ENCODE results near the gene RNASE8. TPM values are rescaled to one million over a fixed set of nuclear protein-coding genes. Genes with fewer than 3 reads are reported as not detected.

Gene RNASE8
- total RNA-seq, 2 experiments from 2014 or later = not detected

DNA sequence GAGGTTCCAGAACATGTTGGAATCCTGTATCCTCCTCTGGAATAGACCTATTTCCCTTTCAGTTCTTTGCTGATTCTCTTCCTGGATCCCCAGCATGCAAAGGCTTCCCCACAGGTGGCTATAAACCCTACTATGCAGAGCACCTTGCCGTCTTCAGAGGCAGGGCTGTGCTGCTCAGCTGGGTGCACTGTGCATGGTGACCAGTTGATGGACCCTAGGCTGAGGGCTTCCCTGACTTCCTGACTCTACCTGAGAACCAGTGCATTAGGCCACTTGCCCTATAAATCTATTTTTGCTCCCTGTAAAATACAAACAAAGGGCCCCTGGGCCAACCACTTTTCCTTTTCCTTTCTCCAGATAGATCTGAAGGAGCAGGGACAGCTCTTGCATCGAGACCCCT lies 26.8 kb downstream of the RNASE8 start:
- Histone ChIP-seq H3K4me2 (ENCODE audit: low read length) (no peak overlapping the region), H2AFZ (ENCODE audit: low read length) (no peak overlapping the region), H3K4me3 (ENCODE audit: low read depth, low read length, poor library complexity, severe bottlenecking) (no peak overlapping the region), H3K9me2 (ENCODE audit: insufficient read depth, low read length) (no peaks in the 10 kb centered on the region), H3K9me3 (ENCODE audit: low read length) (no peaks in the 10 kb centered on the region), H3K4me1 (ENCODE audit: insufficient read depth, low read length, poor library complexity, severe bottlenecking) (peaks cover 11% of the 10 kb centered on the region), H3K79me2 (ENCODE audit: insufficient read depth, low read depth, low read length) (no peaks in the 10 kb centered on the region), H3K27ac (ENCODE audit: low read depth, low read length, poor library complexity, severe bottlenecking) (no peak overlapping the region), H4K20me1 (ENCODE audit: insufficient read depth, low read length) (no peaks in the 10 kb centered on the region), H3K36me3 (ENCODE audit: insufficient read depth, low read length) (no peaks in the 10 kb centered on the region)
- CTCF ChIA-PET (ENCODE audit: unreplicated experiment) = no interaction called here
- intact Hi-C loops (cut with micrococcal nuclease; ENCODE audit: unreplicated experiment) = no loop called here
- TF ChIP-seq, protein P1, sequence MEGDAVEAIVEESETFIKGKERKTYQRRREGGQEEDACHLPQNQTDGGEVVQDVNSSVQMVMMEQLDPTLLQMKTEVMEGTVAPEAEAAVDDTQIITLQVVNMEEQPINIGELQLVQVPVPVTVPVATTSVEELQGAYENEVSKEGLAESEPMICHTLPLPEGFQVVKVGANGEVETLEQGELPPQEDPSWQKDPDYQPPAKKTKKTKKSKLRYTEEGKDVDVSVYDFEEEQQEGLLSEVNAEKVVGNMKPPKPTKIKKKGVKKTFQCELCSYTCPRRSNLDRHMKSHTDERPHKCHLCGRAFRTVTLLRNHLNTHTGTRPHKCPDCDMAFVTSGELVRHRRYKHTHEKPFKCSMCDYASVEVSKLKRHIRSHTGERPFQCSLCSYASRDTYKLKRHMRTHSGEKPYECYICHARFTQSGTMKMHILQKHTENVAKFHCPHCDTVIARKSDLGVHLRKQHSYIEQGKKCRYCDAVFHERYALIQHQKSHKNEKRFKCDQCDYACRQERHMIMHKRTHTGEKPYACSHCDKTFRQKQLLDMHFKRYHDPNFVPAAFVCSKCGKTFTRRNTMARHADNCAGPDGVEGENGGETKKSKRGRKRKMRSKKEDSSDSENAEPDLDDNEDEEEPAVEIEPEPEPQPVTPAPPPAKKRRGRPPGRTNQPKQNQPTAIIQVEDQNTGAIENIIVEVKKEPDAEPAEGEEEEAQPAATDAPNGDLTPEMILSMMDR (conservative IDR thresholded peaks at IDR 0.05; ENCODE audit: low read length) = no peak
- no peak for TF ChIP-seq EZH2phosphoT487 (IDR thresholded peaks at IDR 0.05; ENCODE audit: borderline replicate concordance, low read depth, low read length)
- no peak for DNase-seq (ENCODE audit: low spot score)
- POLR2A ChIA-PET = interaction anchor here (1.0 kb wide), 1 partner anchor 14 kb away, joined by 3 read pairs; the partner anchor contains the start of gene ARHGEF40
- no TSS peak for BruUV-seq (replicated peaks)

DNA sequence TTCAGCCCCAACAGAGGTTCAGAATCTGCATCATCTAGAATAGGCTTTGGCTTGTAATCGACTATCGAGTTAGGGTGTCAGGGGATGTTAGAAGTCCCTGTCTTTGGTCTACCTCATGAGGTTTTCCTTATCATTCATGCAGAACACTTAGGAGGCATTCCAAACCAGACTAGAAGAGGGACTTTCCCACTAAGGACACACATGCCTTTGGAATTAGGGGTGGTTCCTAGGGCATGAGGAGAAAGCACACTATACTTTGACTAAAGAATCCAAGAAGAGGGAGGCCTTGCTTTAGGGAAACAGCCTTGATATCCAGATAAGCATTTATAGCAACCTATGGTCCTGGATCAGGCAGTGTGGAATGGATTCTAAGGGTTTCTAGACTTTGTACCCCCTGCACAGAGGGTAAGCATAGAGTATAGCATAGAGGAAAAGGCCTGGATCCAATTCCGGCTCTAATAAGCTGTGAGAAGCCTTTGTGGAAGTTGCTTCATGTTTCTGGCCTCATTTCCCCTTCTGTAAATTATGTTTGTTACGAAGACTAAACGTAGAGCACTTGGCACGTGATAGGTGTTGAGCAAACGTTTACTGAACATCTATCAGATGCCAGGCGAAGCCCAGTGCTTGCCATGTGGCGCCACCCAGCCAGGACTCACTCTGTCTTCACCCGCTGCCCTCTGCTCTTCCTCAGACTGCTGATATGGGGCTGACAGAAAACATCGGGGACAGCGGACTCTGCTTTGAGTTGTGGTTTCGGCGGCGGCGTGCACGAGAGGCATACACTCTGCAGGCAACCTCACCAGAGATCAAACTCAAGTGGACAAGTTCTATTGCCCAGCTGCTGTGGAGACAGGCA lies 27.6 kb downstream of the RNASE8 start:
- CTCF ChIA-PET (ENCODE audit: unreplicated experiment) = no interaction called here
- BruUV-seq (replicated peaks) = no TSS peak

More for the DNA sequence above, 27.6 kb downstream of the RNASE8 start:
- Histone ChIP-seq H4K20me1 (ENCODE audit: insufficient read depth, low read length) (no peaks in the 10 kb centered on the region), H2AFZ (ENCODE audit: low read length) (no peak overlapping the region), H3K79me2 (ENCODE audit: insufficient read depth, low read depth, low read length) (no peaks in the 10 kb centered on the region), H3K4me1 (ENCODE audit: insufficient read depth, low read length, poor library complexity, severe bottlenecking) (peaks cover 11% of the 10 kb centered on the region), H3K9me3 (ENCODE audit: low read length) (no peaks in the 10 kb centered on the region), H3K9me2 (ENCODE audit: insufficient read depth, low read length) (no peaks in the 10 kb centered on the region), H3K4me2 (ENCODE audit: low read length) (no peak overlapping the region), H3K4me3 (ENCODE audit: low read depth, low read length, poor library complexity, severe bottlenecking) (no peak overlapping the region), H3K36me3 (ENCODE audit: insufficient read depth, low read length) (no peaks in the 10 kb centered on the region), H3K27ac (ENCODE audit: low read depth, low read length, poor library complexity, severe bottlenecking) (no peak overlapping the region)
- POLR2A ChIA-PET = no interaction called here
- no peak for DNase-seq (ENCODE audit: low spot score)
- intact Hi-C loops (cut with micrococcal nuclease; ENCODE audit: unreplicated experiment) = no loop called here
- no peak for TF ChIP-seq EZH2phosphoT487 (IDR thresholded peaks at IDR 0.05; ENCODE audit: borderline replicate concordance, low read depth, low read length)
- TF ChIP-seq, protein P1 (conservative IDR thresholded peaks at IDR 0.05; ENCODE audit: low read length) = no peak

All from OCI-LY7 (cell line).